ENCODE measurements around the gene PLCD3. TPM values are rescaled to one million over a fixed set of nuclear protein-coding genes. Genes with fewer than 3 reads are reported as not detected.

Gene PLCD3
- total and polyA plus RNA-seq, 12 donors: 5.8 to 246 (median 82.2) TPM

DNA sequence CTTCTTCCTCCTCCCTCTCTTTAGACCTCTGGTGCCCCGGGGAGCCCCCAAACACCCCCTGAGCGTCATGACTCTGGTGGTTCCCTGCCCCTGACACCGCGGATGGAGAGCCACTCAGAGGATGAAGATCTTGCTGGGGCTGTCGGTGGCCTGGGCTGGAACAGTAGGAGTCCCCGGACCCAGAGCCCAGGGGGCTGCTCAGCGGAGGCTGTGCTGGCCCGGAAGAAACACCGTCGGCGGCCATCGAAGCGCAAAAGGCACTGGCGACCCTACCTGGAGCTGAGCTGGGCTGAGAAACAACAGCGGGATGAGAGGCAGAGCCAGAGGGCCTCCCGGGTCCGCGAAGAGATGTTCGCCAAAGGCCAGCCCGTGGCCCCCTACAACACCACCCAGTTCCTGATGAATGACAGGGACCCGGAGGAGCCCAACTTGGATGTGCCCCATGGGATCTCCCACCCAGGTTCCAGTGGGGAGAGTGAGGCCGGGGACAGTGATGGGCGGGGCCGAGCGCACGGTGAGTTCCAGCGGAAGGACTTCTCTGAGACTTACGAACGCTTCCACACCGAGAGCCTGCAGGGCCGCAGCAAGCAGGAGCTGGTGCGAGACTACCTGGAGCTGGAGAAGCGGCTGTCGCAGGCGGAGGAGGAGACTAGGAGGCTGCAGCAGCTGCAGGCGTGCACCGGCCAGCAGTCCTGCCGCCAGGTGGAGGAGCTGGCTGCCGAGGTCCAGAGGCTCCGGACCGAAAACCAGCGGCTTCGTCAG is 36.9 kb upstream of the PLCD3 start:
- Histone ChIP-seq H3K4me1 (replicated peaks in 1 of 2) (peaks cover 22 to 29% of the 10 kb centered on the region in 2 donors), H3K4me3 (no peak overlapping the region), H3K27ac (no peak overlapping the region), H3K36me3 (replicated peaks in 1 of 2) (peaks cover 0 to 10% of the 10 kb centered on the region in 2 donors), H3K27me3 (no peaks in the 10 kb centered on the region), H3K9me3 (replicated peaks in 1 of 3) (no peaks in the 10 kb centered on the region)
- 95 to 97% (median 96%) methylated on average over 24 to 43 of the region's 43 CpGs for WGBS, 4 donors
- no peak for DNase-seq
- intact Hi-C loops (cut with DNase I): no loop called here
- TF ChIP-seq, protein P1, sequence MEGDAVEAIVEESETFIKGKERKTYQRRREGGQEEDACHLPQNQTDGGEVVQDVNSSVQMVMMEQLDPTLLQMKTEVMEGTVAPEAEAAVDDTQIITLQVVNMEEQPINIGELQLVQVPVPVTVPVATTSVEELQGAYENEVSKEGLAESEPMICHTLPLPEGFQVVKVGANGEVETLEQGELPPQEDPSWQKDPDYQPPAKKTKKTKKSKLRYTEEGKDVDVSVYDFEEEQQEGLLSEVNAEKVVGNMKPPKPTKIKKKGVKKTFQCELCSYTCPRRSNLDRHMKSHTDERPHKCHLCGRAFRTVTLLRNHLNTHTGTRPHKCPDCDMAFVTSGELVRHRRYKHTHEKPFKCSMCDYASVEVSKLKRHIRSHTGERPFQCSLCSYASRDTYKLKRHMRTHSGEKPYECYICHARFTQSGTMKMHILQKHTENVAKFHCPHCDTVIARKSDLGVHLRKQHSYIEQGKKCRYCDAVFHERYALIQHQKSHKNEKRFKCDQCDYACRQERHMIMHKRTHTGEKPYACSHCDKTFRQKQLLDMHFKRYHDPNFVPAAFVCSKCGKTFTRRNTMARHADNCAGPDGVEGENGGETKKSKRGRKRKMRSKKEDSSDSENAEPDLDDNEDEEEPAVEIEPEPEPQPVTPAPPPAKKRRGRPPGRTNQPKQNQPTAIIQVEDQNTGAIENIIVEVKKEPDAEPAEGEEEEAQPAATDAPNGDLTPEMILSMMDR (IDR thresholded peaks at IDR 0.05): no peak

DNA sequence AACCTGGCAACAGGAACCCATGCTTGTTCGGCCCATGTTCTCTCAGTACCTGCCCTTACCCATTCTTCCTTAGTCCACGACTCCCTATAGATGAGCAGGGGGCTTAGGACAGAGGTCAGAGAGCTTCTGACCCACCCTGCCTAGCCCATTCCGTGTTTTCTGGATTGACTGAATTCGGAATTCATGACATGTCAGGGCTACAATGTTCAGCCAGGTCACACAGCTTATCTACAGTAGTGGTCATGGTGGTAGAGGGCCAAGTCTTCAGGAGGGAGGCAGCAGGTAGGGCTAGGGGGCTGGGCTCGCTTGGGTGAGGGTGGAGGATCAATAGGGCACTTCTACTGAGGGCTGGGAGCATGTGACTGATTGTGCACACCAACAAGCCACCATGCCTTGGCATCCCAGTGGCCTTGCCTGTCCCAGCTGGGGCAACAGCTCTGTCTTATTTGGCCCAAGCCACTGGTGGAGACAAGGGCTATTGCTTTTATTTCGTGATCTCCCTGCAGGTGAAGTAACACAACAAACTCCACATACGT is 32.5 kb upstream of the PLCD3 start:
- peaks cover 15 to 16% of the 10 kb centered on the region in 2 donors for H3K4me1 ChIP-seq (replicated peaks in 1 of 2)

DNA sequence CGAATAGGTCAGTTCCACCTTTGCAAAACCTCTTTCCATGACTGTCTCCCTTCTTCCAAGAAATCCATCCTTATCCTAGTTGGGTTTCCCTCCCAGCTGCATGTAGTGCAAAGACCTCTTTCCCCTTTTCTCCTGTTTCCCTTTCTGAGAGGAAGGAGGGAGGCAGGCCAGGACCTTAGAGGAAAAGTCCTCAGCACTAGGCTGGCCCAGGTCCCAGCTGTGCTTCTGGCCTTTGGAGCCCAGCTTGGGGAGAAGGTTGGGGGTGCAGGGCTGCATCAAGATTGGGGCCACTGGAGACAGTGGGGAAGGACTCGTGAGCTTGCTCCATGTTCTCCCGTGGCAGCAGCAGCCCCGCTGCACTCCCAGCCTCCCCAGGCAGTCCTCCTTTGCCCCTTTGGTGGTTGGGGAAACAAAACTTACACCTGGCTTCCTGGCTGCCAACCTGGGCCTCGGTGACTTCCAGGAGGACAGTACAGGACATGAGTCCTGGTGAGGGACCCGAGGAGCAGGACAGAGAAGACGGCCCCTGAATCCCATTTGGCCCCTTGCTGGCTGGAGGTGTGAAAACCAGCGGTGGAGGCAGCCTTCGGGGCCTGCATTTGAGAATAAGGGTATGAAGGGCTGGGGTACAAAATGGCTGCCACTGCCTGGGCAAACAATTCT is 29.8 kb upstream of the PLCD3 start:
- Histone ChIP-seq H3K9me3 (replicated peaks in 1 of 3) (no peaks in the 10 kb centered on the region), H3K4me1 (replicated peaks in 1 of 2) (peaks cover 37 to 38% of the 10 kb centered on the region in 2 donors), H3K4me3 (peak overlapping the region in 2 of 4 donors; percentile 20 to 23), H3K27ac (peak overlapping the region in 4 of 5 donors; percentile 21 to 71 (median 44)), H3K27me3 (no peaks in the 10 kb centered on the region), H3K36me3 (replicated peaks in 1 of 2) (no peaks in the 10 kb centered on the region)
- DNase-seq: peak in 4 of 7 donors; percentile 33 to 57 (median 51)
- 8 to 55% (median 53%) methylated on average over 2 to 9 of the region's 9 CpGs for WGBS, 4 donors
- TF ChIP-seq, protein P1 (IDR thresholded peaks at IDR 0.05): no peak
- no peak for TF ChIP-seq POLR2A (IDR thresholded peaks at IDR 0.05)
- intact Hi-C loops (cut with DNase I): no loop called here

More for the DNA sequence above, 32.5 kb upstream of the PLCD3 start:
- intact Hi-C loops (cut with DNase I): no loop called here
- 89 to 92% (median 90%) methylated on average over 6 to 7 of the region's 7 CpGs for WGBS, 4 donors
- no peak for DNase-seq
- Histone ChIP-seq H3K27me3 (no peaks in the 10 kb centered on the region), H3K36me3 (replicated peaks in 1 of 2) (peaks cover 0 to 10% of the 10 kb centered on the region in 2 donors), H3K9me3 (replicated peaks in 1 of 3) (no peaks in the 10 kb centered on the region), H3K4me3 (no peak overlapping the region), H3K27ac (no peak overlapping the region)
- TF ChIP-seq, protein P1 (IDR thresholded peaks at IDR 0.05): no peak
- no peak for TF ChIP-seq POLR2A (IDR thresholded peaks at IDR 0.05)

DNA sequence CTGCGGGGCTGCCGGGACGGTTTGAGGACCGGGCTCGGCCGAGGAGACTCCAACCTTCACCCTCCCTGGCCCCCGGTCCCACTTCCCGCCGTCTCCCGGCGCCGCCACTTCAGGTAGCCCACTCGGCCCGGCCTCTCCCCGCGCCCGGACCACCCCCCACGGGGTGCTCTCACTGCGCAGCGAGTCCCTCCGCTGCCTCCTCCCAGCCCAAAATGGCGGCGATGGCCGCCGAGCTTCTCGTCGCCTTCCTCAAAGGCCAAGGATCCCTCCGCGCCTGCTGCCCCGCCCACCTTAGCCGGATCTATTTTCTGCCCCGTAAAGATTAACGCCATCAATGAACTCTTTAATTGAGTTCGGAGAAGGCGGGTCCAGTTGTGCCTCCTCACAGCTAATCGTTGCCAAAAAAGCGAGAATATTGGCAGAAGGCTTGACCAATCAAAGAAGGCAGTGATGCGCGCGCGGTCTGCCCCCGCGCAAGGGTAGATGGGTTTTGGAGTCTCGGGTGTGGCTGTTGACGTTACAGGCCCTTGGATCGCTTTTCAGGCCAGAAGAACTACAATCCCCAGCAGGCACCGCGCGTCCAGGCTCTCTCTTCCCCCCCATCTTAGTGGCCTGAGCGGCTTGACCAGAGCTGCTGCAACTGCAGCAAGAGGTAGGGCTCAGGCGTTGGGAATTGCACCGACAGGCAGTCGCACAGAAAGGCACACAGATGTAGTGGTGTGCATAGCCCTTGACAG is 29.1 kb upstream of the PLCD3 start, which contains the start of gene HEXIM2:
Gene HEXIM2 (plus strand): TSS at position 588 of the 737 bp plus-strand sequence. CDS start 919 bp downstream, outside the sequence.
- Histone ChIP-seq H3K27ac (peak within 1 kb of the TSS; percentile 95 to 100 (median 100)), H3K4me3 (peak within 1 kb of the TSS; percentile 80 to 97 (median 90)), H3K36me3 (replicated peaks in 1 of 2) (no peaks in the 10 kb centered on the region), H3K4me1 (replicated peaks in 1 of 2) (peaks cover 37 to 38% of the 10 kb centered on the region in 2 donors), H3K27me3 (no peaks in the 10 kb centered on the region), H3K9me3 (replicated peaks in 1 of 3) (no peaks in the 10 kb centered on the region)
- 0% methylated on average over 24 to 53 of the region's 53 CpGs for WGBS, 4 donors
- peak; percentile 98 to 100 (median 99) for DNase-seq
- TF ChIP-seq, protein P1 (IDR thresholded peaks at IDR 0.05): peak in 1 of 6 experiments; percentile 17
- TF ChIP-seq POLR2A (IDR thresholded peaks at IDR 0.05): peak; percentile 75 to 94
- intact Hi-C loops (cut with DNase I): no loop called here

All from adrenal gland (tissue), 12 donors.